Measurements from ENCODE around the gene IQGAP3. TPM values are rescaled to one million over a fixed set of nuclear protein-coding genes. Genes with fewer than 3 reads are reported as not detected.

Gene IQGAP3
- total and polyA plus RNA-seq, 10 donors = 0.24 to 2.2 (median 0.68) TPM

GRCh38 chr1:156480411-156481192 lies 91.8 kb downstream of the IQGAP3 start:
- H3K4me3 ChIP-seq = peak overlapping the region in 1 of 8 donors; percentile 27
- peak; percentile 94 for DNase-seq
- peak overlapping the region; percentile 29 to 80 (median 60) for H3K27ac ChIP-seq
- TF ChIP-seq POLR2AphosphoS5 (IDR thresholded peaks at IDR 0.05) = peak; percentile 69 to 85 (median 70)
- peak; percentile 73 to 92 (median 82) for TF ChIP-seq CTCF (IDR thresholded peaks at IDR 0.05 in 8 of 11, conservative IDR thresholded peaks at IDR 0.05 in 3 of 11)
- no peak for TF ChIP-seq POLR2A (IDR thresholded peaks at IDR 0.05)
- peaks cover 12 to 75% (median 53%) of the 10 kb centered on the region in 6 donors for H3K4me1 ChIP-seq
- H3K27me3 ChIP-seq (replicated peaks in 1 of 7) = no peaks in the 10 kb centered on the region
- no peaks in the 10 kb centered on the region for H3K9me3 ChIP-seq
- 31 to 46% (median 37%) methylated on average over 21 to 34 of the region's 34 CpGs for WGBS, 5 donors
- peaks cover 2 to 87% (median 78%) of the 10 kb centered on the region in 6 donors for H3K36me3 ChIP-seq
- intact Hi-C loops (cut with DNase I; ENCODE audit: low total_unique reads) = loop anchor here (10.0 kb wide), 1 partner anchor 124 kb away; the partner anchor contains the start of gene GPATCH4

- peaks cover 2 to 89% (median 84%) of the 10 kb centered on the region in 6 donors for H3K36me3 ChIP-seq
- peak overlapping the region in 4 of 8 donors; percentile 57 to 80 (median 64) for H3K27ac ChIP-seq
- peaks cover 12 to 69% (median 48%) of the 10 kb centered on the region in 6 donors for H3K4me1 ChIP-seq
- H3K9me3 ChIP-seq = no peaks in the 10 kb centered on the region
- no peak overlapping the region for H3K4me3 ChIP-seq
- no peaks in the 10 kb centered on the region for H3K27me3 ChIP-seq (replicated peaks in 1 of 7)
- DNase-seq = no peak
- no peak for TF ChIP-seq POLR2A (IDR thresholded peaks at IDR 0.05)
- TF ChIP-seq POLR2AphosphoS5 (IDR thresholded peaks at IDR 0.05) = peak in 1 of 3 donors; percentile 42
- 17 to 53% (median 28%) methylated on average over 4 of the region's 4 CpGs for WGBS, 5 donors
- intact Hi-C loops (cut with DNase I; ENCODE audit: low total_unique reads) = loop anchor here (10.0 kb wide), 1 partner anchor 125 kb away; the partner anchor contains the start of gene GPATCH4
Observed at GRCh38 chr1:156480016-156480370, 92.4 kb downstream of the IQGAP3 start.

GRCh38 chr1:156479093-156480015 lies 93.0 kb downstream of the IQGAP3 start:
- H3K9me3 ChIP-seq = no peaks in the 10 kb centered on the region
- intact Hi-C loops (cut with DNase I; ENCODE audit: low total_unique reads) = loop anchor here (10.0 kb wide), 1 partner anchor 125 kb away; the partner anchor contains the start of gene GPATCH4
- no peak for DNase-seq
- H3K27me3 ChIP-seq (replicated peaks in 1 of 7) = no peaks in the 10 kb centered on the region
- H3K36me3 ChIP-seq = peaks cover 2 to 96% (median 90%) of the 10 kb centered on the region in 6 donors
- H3K27ac ChIP-seq = peak overlapping the region in 3 of 8 donors; percentile 63 to 80 (median 65)
- H3K4me1 ChIP-seq = peaks cover 12 to 62% (median 44%) of the 10 kb centered on the region in 6 donors
- 91 to 95% (median 92%) methylated on average over 14 to 15 of the region's 15 CpGs for WGBS, 5 donors
- TF ChIP-seq POLR2AphosphoS5 (IDR thresholded peaks at IDR 0.05) (peak in 1 of 3 donors; percentile 70), POLR2A (IDR thresholded peaks at IDR 0.05) (no peak), CTCF (IDR thresholded peaks at IDR 0.05 in 8 of 11, conservative IDR thresholded peaks at IDR 0.05 in 3 of 11) (no peak)
- H3K4me3 ChIP-seq = no peak overlapping the region

GRCh38 chr1:156478250-156478627 lies 94.1 kb downstream of the IQGAP3 start:
- H3K9me3 ChIP-seq = no peaks in the 10 kb centered on the region
- peak overlapping the region in 2 of 8 donors; percentile 4 to 51 for H3K27ac ChIP-seq
- peaks cover 8 to 51% (median 36%) of the 10 kb centered on the region in 6 donors for H3K4me1 ChIP-seq
- intact Hi-C loops (cut with DNase I; ENCODE audit: low total_unique reads) = no loop called here
- DNase-seq = no peak
- TF ChIP-seq CTCF (IDR thresholded peaks at IDR 0.05 in 8 of 11, conservative IDR thresholded peaks at IDR 0.05 in 3 of 11) (no peak), POLR2AphosphoS5 (IDR thresholded peaks at IDR 0.05) (peak; percentile 40 to 54 (median 50)), POLR2A (IDR thresholded peaks at IDR 0.05) (no peak)
- 83 to 98% (median 94%) methylated on average over 8 of the region's 8 CpGs for WGBS, 5 donors
- H3K36me3 ChIP-seq = peaks cover 7 to 100% (median 100%) of the 10 kb centered on the region in 6 donors
- no peak overlapping the region for H3K4me3 ChIP-seq
- H3K27me3 ChIP-seq (replicated peaks in 1 of 7) = no peaks in the 10 kb centered on the region
